ELF-1 (cell line): ENCODE measurements around the gene HMGN5.

Experiments
- DNase-seq: peaks from one replicate; pipeline ENCODE4 v3.0.0-alpha.2; 2016; ENCODE audit warnings: low read depth, low spot score

The HMGN5 gene, protein sequence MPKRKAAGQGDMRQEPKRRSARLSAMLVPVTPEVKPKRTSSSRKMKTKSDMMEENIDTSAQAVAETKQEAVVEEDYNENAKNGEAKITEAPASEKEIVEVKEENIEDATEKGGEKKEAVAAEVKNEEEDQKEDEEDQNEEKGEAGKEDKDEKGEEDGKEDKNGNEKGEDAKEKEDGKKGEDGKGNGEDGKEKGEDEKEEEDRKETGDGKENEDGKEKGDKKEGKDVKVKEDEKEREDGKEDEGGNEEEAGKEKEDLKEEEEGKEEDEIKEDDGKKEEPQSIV

DNA sequence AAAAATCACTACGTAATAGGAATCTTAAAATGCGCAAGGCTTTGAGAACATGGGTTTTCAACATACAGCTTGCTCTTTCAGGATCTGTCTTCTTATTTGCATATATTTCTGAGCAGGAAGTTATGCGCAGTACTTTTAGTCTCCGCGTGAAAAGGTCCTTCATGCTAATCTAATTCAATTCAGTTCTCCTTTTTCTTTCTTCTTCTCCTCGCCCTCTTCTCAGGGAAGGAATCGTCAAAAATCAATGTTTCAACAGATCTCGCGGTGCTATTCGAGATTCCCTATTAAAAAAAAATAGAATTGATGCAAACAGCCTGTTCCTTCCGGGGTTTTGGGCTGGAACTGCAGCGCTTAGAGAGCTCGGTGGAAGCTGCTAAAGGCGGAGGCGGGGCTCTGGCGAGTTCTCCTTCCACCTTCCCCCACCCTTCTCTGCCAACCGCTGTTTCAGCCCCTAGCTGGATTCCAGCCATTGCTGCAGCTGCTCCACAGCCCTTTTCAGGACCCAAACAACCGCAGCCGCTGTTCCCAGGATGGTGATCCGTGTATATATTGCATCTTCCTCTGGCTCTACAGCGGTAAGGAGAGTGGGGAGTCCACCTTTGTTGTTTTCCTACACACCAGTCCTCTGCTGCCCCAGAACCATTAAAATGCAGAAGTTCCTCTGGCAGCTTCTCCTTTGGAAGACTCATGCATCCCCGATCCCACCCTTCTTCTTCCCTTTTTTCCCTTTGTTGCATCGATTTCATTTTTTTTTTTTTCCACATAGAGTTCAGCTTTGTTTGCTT is at the start of gene HMGN5, which contains the start of gene SH3BGRL:
Gene HMGN5, minus strand, starts transcription at position 243 of the 785 bp plus-strand sequence. CDS start 80,364 bp downstream, outside the sequence.
Gene SH3BGRL, plus strand, starts transcription at position 432 of the 785 bp plus-strand sequence. Its CDS starts 99 bp downstream, at position 531.
- peak; percentile 93 for DNase-seq

DNA sequence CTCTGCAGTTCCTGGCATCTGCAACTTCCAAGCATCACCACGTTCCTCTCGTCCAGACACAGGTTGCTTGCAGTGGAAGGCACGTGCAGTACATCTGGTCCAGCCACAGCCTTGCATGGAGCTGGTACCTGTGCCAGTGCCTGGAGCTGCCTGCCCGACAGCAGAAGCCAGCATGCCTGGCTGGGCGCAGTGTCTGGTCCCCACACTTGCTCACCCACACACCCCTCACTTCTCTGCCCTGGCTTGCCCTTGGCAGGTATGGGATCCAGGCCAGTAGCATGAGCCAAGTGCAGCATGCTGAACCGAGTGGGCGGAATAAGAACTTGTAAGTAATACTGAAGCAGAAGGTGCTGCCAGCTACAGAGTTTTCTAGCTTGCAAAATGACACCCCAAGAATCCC is 40.0 kb upstream of the HMGN5 start:
- no peak for DNase-seq

DNA sequence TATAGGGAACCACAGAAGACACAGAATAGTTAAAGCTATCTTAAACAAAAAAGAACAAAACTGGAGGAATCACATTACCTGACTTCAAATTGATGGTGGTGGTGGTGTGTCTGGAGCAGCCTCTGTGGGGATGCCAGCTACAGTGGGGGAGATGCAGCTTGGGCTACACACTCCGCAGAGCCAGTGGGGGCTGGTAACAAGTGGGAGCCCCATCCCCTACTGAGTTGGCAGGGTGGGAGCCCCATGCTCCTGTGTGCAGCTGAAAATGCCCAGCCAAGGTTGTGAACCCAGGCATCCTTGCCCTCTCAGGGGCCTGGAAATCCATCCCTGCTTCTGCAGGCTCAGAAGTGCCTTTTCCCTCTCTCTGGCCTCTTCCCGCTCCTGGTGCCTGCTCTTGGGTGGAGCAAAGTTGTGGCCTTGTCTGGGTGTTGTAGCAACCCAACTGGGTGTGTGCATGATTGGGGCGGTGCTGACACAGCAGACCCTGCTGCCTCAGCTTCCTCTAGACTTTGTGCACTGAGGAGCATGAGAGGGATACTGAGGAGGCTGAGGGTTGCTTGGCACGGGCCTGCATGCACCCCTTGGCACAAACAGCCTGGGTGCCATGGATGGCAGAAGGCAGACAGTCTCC is 39.1 kb upstream of the HMGN5 start:
- DNase-seq: no peak

GRCh38 chrX:81238166-81238565 is 36.5 kb upstream of the HMGN5 start:
- no peak for DNase-seq

- no peak for DNase-seq
Observed at GRCh38 chrX:81237516-81237915, 35.8 kb upstream of the HMGN5 start.

GRCh38 chrX:81232218-81232617 is 30.5 kb upstream of the HMGN5 start:
- no peak for DNase-seq

DNA sequence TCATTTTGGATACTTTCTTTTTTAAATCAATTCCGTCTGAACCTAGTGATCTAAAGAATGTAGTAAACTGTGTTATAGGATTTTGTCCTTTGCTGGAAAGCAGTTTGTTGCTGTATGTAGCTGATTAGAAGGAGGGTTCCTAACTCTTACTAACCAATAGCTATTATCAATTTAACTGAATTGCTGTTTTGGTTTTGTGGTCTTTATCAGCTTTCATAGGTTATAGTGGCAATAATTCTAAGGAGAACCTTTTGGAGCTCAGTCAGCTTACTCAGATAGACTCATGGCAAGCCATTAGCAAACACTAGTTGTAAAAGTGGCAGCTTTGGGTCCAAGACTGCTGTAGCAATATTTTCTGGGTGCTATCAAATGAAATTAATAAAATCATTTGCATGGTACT is 29.8 kb upstream of the HMGN5 start:
- DNase-seq: no peak

DNA sequence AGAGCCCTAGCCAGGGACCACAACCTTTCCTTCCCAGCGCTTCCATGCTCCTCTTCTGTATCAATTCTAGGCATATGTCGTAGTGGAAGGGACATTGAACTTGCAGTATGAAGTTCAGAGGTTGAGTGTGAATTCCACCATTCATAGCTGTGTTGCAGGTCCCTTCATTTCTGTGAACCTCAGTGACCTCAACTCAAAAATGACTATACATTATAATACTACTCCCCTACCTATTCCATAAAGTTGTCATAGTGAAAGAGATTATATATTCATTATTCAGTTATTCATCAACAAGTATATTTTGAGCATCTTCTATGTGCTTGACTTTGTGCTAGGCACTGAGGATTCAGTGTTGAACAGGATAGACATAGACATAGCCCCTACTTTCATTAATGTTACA is 28.2 kb upstream of the HMGN5 start:
- DNase-seq: no peak

- DNase-seq: no peak
Observed at GRCh38 chrX:81229229-81229628, 27.5 kb upstream of the HMGN5 start.

DNA sequence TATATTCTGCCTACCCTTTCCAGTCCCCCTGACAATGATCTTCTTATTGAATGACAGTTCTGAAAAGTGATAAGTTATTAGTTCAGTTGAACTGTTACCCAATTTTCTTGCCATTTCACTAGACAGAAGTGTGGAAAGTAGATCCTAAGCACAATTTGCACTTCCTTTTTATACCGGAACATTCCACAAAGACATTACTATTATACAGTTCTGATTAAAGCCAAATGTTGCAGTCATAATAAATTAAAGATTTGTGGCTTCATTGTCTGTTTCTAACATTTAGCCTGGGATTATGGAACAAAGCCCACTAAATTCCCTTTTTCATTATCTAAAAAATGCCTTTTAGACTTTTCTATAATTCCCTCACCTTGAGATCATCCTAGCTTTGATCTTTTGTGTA is 14.0 kb upstream of the HMGN5 start:
- DNase-seq: no peak

GRCh38 chrX:81208916-81209315 is 7.2 kb upstream of the HMGN5 start:
- DNase-seq: no peak

GRCh38 chrX:81206476-81206875 is 4.8 kb upstream of the HMGN5 start:
- DNase-seq: no peak

GRCh38 chrX:81205551-81205950 is 3.8 kb upstream of the HMGN5 start:
- DNase-seq: no peak

- DNase-seq: no peak
Observed at GRCh38 chrX:81202943-81203342, 1.2 kb upstream of the HMGN5 start.

DNA sequence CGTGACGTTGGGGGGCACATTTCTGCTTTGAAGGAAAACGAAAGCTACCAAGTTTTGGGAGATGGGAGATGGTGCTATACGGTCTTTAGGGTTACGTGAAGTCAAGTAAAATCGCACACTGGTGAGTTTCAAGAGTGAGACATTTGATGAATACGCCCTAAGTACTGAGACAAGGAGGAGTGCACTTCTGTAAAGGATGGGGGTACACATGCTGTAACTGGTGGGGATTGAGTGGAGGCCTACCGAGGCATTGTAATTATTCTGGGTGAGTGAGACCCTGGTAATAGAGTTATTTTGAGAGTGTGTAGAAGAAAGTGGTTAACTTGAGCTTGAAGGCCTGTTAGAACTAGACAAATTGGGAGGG is 725 bp upstream of the HMGN5 start:
- no peak for DNase-seq

GRCh38 chrX:81201071-81201470 is 642 bp downstream of the HMGN5 start:
- no peak for DNase-seq

DNA sequence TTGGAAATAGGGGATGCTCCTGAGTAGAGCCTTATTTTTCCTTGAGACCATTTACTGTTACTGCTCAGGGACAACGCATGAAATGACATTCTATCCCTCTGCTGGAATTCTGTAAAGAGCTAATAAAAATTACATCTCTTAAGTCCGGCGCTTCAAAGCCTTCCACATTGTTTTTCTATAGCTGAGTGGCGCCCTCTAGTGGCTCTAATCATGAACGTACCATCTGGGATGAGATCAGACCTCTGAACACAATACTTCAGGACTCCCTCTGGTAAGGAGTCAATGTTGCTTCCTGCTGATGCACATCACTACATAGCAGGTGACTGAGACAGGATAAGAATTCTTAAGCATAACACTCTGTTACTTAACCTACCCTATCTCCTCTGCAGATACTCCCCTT is 6.0 kb downstream of the HMGN5 start:
- peak; percentile 59 for DNase-seq

- no peak for DNase-seq
Observed at GRCh38 chrX:81195259-81195658, 6.5 kb downstream of the HMGN5 start.

GRCh38 chrX:81174286-81174685 is 27.4 kb downstream of the HMGN5 start:
- no peak for DNase-seq

- DNase-seq: no peak
Observed at GRCh38 chrX:81168391-81168790, 33.3 kb downstream of the HMGN5 start.

GRCh38 chrX:81121513-81122363 is 80.0 kb downstream of the HMGN5 start:
- peak; percentile 99 for DNase-seq

DNA sequence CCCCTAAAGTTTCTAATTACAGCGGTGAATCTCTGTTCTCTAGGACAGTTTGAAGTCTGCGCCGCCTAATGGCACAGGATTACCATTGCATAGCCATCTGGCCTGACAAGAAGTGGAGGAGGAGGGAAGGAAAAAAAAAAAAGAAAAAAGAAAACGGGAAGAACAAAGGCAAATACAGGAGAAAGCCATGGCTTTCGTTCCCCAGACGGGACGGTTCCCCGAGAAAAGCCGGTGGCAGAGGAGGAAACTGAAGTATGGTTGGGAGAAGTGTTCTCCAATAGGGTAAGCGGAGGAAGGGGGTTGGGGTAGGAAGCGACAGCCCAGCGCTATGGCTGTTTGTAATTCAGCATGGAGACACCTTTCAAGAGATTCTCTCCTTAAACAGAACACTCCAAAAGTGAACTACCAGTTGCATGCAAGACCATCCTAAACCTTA is 80.8 kb downstream of the HMGN5 start:
- peak; percentile 83 for DNase-seq
